ENCODE results near the gene KDELR1.

KDELR1 gene

DNA sequence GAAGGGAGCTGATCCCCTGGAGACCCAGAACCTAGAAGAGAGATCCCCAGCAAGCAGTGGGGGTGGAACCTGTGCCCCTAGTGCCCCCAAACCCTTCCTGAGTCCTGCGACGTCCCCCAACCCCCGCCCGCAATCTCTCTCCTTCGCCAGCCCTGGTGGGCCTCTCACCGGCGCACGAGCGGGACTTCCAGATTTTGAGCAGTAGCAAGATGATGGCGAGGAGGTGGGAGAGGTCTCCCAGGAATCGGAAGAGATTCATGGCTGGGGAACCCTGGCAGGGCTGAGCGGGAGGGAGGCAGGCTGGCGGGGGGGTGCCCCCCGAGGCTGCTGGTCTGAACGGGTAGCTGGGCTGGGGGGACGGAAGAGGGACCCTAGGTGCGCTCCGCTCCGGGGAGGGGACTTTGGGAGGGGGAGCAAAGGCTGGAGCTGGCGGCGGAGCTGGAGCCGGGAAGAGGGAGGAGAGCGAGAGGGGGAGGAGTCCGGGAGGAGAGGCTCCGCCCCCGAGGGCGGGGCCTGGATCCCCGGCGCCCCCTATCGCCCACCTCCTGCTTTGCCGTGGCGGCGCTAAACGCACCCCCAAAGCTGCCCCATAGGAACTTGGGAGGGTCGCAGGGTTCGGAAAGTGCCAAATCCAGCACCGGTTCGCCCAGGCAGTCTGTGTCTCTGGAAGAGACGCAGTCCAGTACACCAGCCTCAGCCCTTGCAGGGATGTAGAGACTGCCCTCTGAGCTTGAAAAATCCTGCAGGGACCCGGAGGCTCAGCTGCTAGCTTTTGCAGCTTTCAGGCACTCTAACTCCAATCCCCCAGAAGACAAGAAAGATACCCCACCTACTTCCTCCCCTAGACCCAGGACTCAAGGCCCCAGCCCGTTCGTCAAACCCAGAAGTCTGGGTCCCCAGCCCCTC lies at the start of gene KDELR1:
Gene KDELR1, minus strand, starts transcription at position 452 of the 906 bp plus-strand sequence. Its CDS starts 193 bp downstream, at position 259.
- peak; percentile 79 for DNase-seq (ENCODE audit: insufficient read length, low spot score)
- FAIRE-seq = no peak

DNA sequence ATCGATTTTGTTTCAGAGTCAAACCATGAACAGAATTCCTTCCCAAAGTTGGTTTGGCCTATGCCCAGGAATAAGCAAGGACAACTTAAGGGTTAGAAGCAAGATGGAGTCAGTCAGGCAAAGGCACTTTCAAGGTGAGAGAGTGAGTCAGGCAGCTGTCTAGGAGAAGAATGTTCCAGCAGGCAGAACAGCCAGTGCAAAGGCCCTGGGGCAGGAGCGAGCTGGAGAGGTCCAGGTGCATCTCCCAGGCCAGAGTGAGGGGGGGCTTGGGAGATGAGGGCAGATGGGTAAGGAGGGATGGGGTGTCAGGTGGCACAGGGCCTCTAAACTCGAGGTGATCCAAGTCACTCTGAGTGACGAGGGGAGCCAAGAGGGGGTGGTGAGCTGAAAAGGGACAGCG lies 45.2 kb upstream of the KDELR1 start:
- no peak for FAIRE-seq

GRCh38 chr19:48433337-48433736 lies 42.0 kb upstream of the KDELR1 start:
- DNase-seq (ENCODE audit: insufficient read length, low spot score) (no peak), FAIRE-seq (no peak)

More for the DNA sequence above, 45.2 kb upstream of the KDELR1 start:
- no peak for DNase-seq (ENCODE audit: insufficient read length, low spot score)

DNA sequence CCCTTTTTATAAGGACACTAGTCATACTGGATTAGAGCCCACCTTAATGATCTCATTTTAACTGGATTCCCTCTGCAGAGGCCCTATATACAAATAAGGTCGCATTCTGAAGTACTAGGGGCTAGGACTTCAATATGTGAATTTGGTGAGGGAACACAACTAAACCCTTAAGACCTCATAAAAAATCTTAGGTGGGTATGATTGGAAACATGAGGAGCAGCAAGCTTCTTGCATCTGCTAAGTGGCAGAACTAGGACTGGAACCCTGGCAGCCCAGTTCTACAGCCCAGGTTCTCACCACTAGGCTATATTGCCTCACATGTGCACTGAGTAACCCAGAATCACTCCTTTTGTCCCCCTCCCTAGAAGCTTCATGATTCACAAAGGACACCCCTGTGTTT lies 37.3 kb upstream of the KDELR1 start:
- no peak for FAIRE-seq

DNA sequence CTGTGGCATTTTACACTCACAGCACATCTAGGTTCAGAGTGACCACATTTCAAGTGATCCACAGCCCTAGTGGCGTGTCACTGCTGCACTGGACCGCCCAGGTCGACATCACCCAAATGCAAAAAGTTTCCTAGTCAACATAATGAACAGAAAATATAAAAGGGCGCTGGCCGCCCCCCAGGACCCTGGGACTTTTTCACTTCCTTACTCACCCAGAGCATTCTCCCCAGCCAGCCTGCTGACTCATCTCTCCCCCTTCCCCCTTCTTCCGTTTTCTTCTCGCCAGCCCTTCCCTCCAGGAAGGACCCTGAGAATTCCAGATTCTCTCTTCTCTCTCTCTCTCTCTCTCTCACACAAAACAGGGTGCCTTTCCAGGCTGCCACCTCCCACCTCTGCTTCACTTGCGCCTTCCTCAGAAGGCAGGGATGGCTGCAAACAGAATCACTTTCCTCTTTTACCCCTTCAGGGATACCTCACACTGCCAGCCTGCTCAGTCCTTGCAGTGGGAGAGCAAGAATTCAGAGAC lies 33.4 kb upstream of the KDELR1 start:
- DNase-seq (ENCODE audit: insufficient read length, low spot score) = peak; percentile 78

More for the DNA sequence above, 37.3 kb upstream of the KDELR1 start:
- no peak for DNase-seq (ENCODE audit: insufficient read length, low spot score)

GRCh38 chr19:48421548-48421947 lies 30.2 kb upstream of the KDELR1 start:
- no peak for FAIRE-seq

More for the DNA sequence above, 33.4 kb upstream of the KDELR1 start:
- FAIRE-seq = no peak

DNA sequence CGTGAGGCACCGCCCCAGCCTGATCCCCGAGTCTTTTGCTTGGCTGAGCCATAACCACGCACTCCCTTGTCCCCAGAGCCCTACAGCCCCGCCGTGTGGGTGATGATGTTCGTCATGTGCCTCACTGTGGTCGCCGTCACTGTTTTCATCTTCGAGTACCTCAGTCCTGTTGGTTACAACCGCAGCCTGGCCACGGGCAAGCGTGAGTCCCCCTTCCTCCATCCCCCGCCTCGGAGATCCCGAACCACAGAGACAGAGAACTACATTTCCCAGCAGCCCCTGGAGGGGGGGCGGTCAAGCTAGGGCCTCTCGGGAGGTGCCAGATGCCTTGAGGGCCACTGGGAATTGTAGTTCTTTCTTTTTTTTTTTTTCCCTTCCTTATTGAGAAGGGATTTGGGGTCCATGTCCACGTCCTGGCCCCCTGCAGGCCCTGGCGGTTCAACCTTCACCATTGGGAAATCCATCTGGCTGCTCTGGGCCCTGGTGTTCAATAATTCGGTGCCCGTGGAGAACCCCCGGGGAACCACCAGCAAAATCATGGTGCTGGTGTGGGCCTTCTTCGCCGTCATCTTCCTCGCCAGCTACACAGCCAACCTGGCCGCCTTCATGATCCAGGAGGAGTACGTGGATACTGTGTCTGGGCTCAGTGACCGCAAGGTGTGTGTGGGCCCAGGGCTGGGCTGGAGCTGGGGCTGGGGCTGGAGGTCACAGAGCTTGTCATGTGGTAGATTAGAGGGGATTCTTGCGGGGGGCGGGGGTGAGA lies 28.0 kb upstream of the KDELR1 start:
- DNase-seq (ENCODE audit: insufficient read length, low spot score) (no peak), FAIRE-seq (no peak)

More at GRCh38 chr19:48421548-48421947, 30.2 kb upstream of the KDELR1 start:
- DNase-seq (ENCODE audit: insufficient read length, low spot score) = no peak

GRCh38 chr19:48418317-48419064 lies 27.1 kb upstream of the KDELR1 start:
- FAIRE-seq (no peak), DNase-seq (ENCODE audit: insufficient read length, low spot score) (no peak)

- no peak for FAIRE-seq
These were observed 26.1 kb upstream of the KDELR1 start for GRCh38 chr19:48417421-48417820.

DNA sequence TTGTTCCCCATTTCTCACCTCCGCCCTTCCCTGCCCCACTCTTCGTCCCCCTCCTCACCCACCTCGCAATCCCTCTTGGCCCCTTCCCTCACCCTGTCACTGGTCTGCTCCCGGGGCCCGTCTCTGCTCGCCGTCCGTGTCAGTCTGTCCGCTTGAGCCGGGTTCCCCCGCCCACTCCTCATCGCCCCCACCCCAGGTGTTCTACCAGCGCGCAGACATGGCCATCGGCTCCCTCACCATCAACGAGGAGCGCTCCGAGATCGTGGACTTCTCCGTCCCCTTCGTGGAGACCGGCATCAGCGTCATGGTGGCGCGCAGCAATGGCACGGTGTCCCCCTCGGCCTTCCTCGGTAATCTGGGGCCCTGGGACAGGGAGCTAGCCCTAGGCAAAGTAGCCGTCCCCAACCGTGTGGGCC lies 24.5 kb upstream of the KDELR1 start:
- DNase-seq (ENCODE audit: insufficient read length, low spot score) (no peak), FAIRE-seq (no peak)

More at GRCh38 chr19:48417421-48417820, 26.1 kb upstream of the KDELR1 start:
- DNase-seq (ENCODE audit: insufficient read length, low spot score) = no peak

DNA sequence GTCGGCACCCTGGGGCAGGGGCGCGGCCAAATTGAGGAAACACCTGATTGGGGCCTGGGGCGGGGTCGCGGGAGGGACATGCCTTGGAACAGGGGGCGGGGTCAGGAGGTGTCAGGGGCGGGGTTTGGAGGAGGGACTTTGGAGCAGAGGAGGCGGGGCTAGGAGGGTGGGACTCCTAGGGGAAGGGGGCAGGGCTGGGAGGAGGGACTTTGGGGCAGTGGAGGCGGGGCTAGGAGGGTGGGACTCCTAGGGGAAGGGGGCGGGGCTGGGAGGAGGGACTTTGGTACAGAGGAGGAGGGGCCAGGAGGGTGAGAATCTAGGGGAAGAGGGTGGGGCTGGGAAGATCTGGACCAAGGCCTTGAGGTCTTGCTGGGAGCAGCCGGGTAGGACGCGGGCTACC lies 24.0 kb upstream of the KDELR1 start:
- DNase-seq (ENCODE audit: insufficient read length, low spot score) = no peak
- peak; percentile 20 for FAIRE-seq

- FAIRE-seq (peak; percentile 36), DNase-seq (ENCODE audit: insufficient read length, low spot score) (no peak)
These were observed 22.7 kb upstream of the KDELR1 start for GRCh38 chr19:48413879-48414587.

DNA sequence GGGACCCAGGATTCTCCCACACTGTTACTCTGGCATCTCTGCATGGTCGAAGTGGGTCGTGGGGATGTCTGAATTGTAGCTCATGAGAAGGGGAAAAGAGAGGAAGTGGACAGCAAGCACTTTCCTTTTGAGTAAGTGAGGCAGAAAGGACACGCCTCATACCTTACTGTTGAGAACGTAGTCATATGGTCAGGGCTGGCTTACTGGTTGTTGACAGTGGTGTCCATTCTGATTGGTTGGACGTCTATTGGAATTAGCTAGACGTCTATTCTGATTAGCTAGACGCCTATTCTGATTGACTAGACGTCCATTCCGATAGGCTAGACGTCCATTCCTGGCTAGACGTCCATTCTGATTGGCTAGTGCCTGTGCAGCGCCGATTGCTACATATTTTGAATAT lies 14.5 kb upstream of the KDELR1 start:
- FAIRE-seq (no peak), DNase-seq (ENCODE audit: insufficient read length, low spot score) (no peak)

- FAIRE-seq = no peak
- DNase-seq (ENCODE audit: insufficient read length, low spot score) = no peak
These were observed 13.8 kb upstream of the KDELR1 start for GRCh38 chr19:48405010-48405659.

- DNase-seq (ENCODE audit: insufficient read length, low spot score) (peak; percentile 79), FAIRE-seq (peak; percentile 49)
These were observed 12.3 kb upstream of the KDELR1 start for GRCh38 chr19:48403606-48404005.

DNA sequence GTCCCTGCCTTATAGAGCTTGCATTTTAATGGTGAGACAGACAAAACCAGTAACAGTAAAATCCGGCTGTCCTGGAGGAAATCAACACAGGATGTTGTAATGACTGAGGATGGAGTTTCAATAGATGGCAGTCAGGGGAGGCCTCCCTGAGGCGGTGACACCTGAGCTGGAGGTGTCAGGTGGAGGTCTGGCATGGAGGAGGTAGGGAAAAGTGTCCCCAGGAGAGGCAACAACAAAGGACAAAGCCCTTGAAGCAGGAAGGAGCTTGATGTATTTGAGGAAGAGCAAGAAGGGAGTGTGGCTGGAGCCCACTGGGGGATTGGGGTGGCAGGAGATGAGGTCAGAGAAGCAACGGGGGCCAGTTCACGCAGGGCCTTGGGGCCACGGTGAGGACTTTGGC lies 9.9 kb upstream of the KDELR1 start:
- FAIRE-seq = no peak
- no peak for DNase-seq (ENCODE audit: insufficient read length, low spot score)

GRCh38 chr19:48400018-48400742 lies 8.8 kb upstream of the KDELR1 start:
- DNase-seq (ENCODE audit: insufficient read length, low spot score) = no peak
- FAIRE-seq = peak; percentile 23

GRCh38 chr19:48398375-48399235 lies 7.3 kb upstream of the KDELR1 start:
- no peak for DNase-seq (ENCODE audit: insufficient read length, low spot score)
- no peak for FAIRE-seq
